H1 (cell line): ENCODE results near the gene PATL2. TPM values are rescaled to one million over a fixed set of nuclear protein-coding genes. Genes with fewer than 3 reads are reported as not detected.
"Not testable (repeated sequence)": the region's sequence is repeated elsewhere in the genome, so short reads cannot be mapped to it uniquely, and the experiment has no call there.

ENCODE experiments used
- CTCF ChIA-PET: fragments of 300-600 bp; sonication (Branson Sonifier 250); formaldehyde crosslinking; loops from one replicate; lab custom pipeline; 2021; ENCODE audit not compliant: partially characterized antibody; lab: Charles Lee
- POLR2A ChIA-PET: fragments of 300-600 bp; sonication (Branson Sonifier 250); formaldehyde crosslinking; loops from one replicate; lab custom pipeline; 2021; ENCODE audit warnings: inconsistent platforms; ENCODE audit not compliant: partially characterized antibody; lab: Charles Lee
- DNase-seq, 2 experiments: peaks; one replicate each; pipeline versions ENCODE4 v3.0.0 to v3.0.0-alpha.2; 2010 to 2022; ENCODE audit warnings: low spot score in 2 of 2, low read depth in 1 of 2, mixed read lengths in 1 of 2
- FAIRE-seq: peaks from 2 replicates; lab custom pipeline; 2011; peaks lifted over from hg19 to GRCh38; lab: Jason Lieb, UNC
- H2AFZ ChIP-seq: 2 replicates; pipeline ENCODE4 v1.8.1; 2012; ENCODE audit warnings: low read length, inconsistent platforms
- H2AK5ac ChIP-seq: 2 replicates; pipeline ENCODE4 v1.6.1; 2013; ENCODE audit warnings: low read depth, low read length
- H2BK120ac ChIP-seq: replicated peaks from 2 replicates; pipeline ENCODE3; 2013; ENCODE audit warnings: low read depth, low read length, inconsistent platforms
- H2BK12ac ChIP-seq: 2 replicates; pipeline ENCODE4 v1.6.1; 2013; ENCODE audit warnings: low read depth, low read length
- H2BK15ac ChIP-seq: 2 replicates; pipeline ENCODE4 v1.6.1; 2013; ENCODE audit warnings: low read length
- H2BK20ac ChIP-seq: 2 replicates; pipeline ENCODE4 v1.6.1; 2013; ENCODE audit warnings: low read length
- H2BK5ac ChIP-seq: 2 replicates; pipeline ENCODE4 v1.6.1; 2013; ENCODE audit warnings: low read depth, low read length
- H3K14ac ChIP-seq: 2 replicates; pipeline ENCODE4 v1.6.1; 2013; ENCODE audit warnings: inconsistent platforms; ENCODE audit not compliant: insufficient read length
- H3K18ac ChIP-seq: 2 replicates; pipeline ENCODE4 v1.6.1; 2013; ENCODE audit warnings: low read length; ENCODE audit errors: extremely low read depth
- H3K23ac ChIP-seq: 2 replicates; pipeline ENCODE4 v1.6.1; 2013; ENCODE audit warnings: inconsistent platforms; ENCODE audit not compliant: insufficient read length
- H3K23me2 ChIP-seq: 2 replicates; pipeline ENCODE4 v1.6.1; 2013; ENCODE audit warnings: low read depth, low read length
- H3K27ac ChIP-seq: 2 replicates; pipeline ENCODE4 v1.6.1; 2011; ENCODE audit warnings: low read depth, low read length, inconsistent platforms
- H3K27me3 ChIP-seq, 4 experiments: replicated peaks in 1 of 4; 1 replicate in 1 of 4; 2 replicates in 3 of 4; pipeline versions ENCODE4 v1.6.1 to v1.8.1; 2011 to 2013; ENCODE audit warnings: low read length in 3 of 4, mild to moderate bottlenecking in 3 of 4, inconsistent platforms in 2 of 4, mixed read lengths in 2 of 4, moderate library complexity in 1 of 4; ENCODE audit not compliant: control insufficient read depth in 3 of 4, insufficient read depth in 3 of 4; ENCODE audit errors: extremely low read depth in 1 of 4
- H3K36me3 ChIP-seq, 4 experiments: 2 replicates each; pipeline versions ENCODE4 v1.6.1 to v1.8.1; 2011 to 2013; ENCODE audit warnings: mild to moderate bottlenecking in 4 of 4, low read length in 3 of 4, moderate library complexity in 2 of 4, control low read depth in 1 of 4, inconsistent platforms in 1 of 4; ENCODE audit not compliant: insufficient read depth in 4 of 4, control insufficient read depth in 2 of 4
- H3K4ac ChIP-seq: replicated peaks from 2 replicates; pipeline ENCODE3; 2013; ENCODE audit warnings: low read length, low read depth, mixed read lengths, inconsistent platforms; ENCODE audit not compliant: insufficient read length
- H3K4me1 ChIP-seq, 4 experiments: replicated peaks in 1 of 4; 1 replicate in 1 of 4; 2 replicates in 3 of 4; pipeline versions ENCODE4 v1.6.1 to v1.8.1; 2011 to 2013; ENCODE audit warnings: low read length in 3 of 4, inconsistent platforms in 2 of 4, mixed read lengths in 1 of 4; ENCODE audit not compliant: insufficient read depth in 4 of 4, control insufficient read depth in 3 of 4
- H3K4me2 ChIP-seq, 2 experiments: 2 replicates each; pipeline versions ENCODE4 v1.6.1 to v1.8.1; 2011 to 2013; ENCODE audit warnings: low read depth in 2 of 2, low read length in 2 of 2, control low read depth in 1 of 2, inconsistent platforms in 1 of 2, mild to moderate bottlenecking in 1 of 2; ENCODE audit not compliant: insufficient read depth in 1 of 2
- H3K4me3 ChIP-seq, 4 experiments: fragments of 200-600, 300-600 bp in 1 of 4; sonication (generic), shearing (Covaris generic), sonication (Bioruptor Twin) in 1 of 4; 2 replicates each; pipeline versions ENCODE4 v1.5.1 to v1.8.1; 2011 to 2016; ENCODE audit warnings: low read length in 4 of 4, low read depth in 3 of 4, control low read depth in 2 of 4, inconsistent platforms in 2 of 4, mild to moderate bottlenecking in 2 of 4, mixed read lengths in 1 of 4, moderate library complexity in 1 of 4; ENCODE audit not compliant: insufficient read depth in 2 of 4; ENCODE audit errors: extremely low read depth in 1 of 4
- H3K56ac ChIP-seq: replicated peaks from 2 replicates; pipeline ENCODE3; 2013; ENCODE audit warnings: low read depth, mild to moderate bottlenecking, mixed read lengths, low read length, inconsistent platforms; ENCODE audit not compliant: insufficient read length
- H3K79me1 ChIP-seq: 2 replicates; pipeline ENCODE4 v1.6.1; 2013; ENCODE audit warnings: low read depth, low read length, control low read depth
- H3K79me2 ChIP-seq, 2 experiments: 2 replicates each; pipeline versions ENCODE4 v1.6.1 to v1.8.1; 2012 to 2013; ENCODE audit warnings: low read length in 2 of 2, mild to moderate bottlenecking in 2 of 2, inconsistent platforms in 1 of 2; ENCODE audit not compliant: insufficient read depth in 2 of 2, control insufficient read depth in 1 of 2
- H3K9ac ChIP-seq, 4 experiments: replicated peaks in 1 of 4; 1 replicate in 1 of 4; 2 replicates in 3 of 4; pipeline versions ENCODE4 v1.6.1 to v1.8.1; 2011 to 2013; ENCODE audit warnings: low read depth in 3 of 4, low read length in 3 of 4, control low read depth in 2 of 4, mild to moderate bottlenecking in 2 of 4, moderate library complexity in 2 of 4, inconsistent platforms in 1 of 4; ENCODE audit errors: extremely low read depth in 1 of 4
- H3K9me3 ChIP-seq, 2 experiments: 2 replicates each; pipeline versions ENCODE4 v1.6.1 to v1.8.1; 2012 to 2013; ENCODE audit warnings: mild to moderate bottlenecking in 2 of 2, moderate library complexity in 2 of 2, control low read depth in 1 of 2, inconsistent platforms in 1 of 2, low read depth in 1 of 2, low read length in 1 of 2, mixed read lengths in 1 of 2; ENCODE audit not compliant: insufficient read depth in 2 of 2
- H4K20me1 ChIP-seq, 2 experiments: replicated peaks in 1 of 2; 2 replicates each; pipeline versions ENCODE3 to v1.8.1; 2011 to 2013; ENCODE audit warnings: inconsistent platforms in 2 of 2, low read length in 2 of 2, mild to moderate bottlenecking in 1 of 2; ENCODE audit not compliant: insufficient read depth in 2 of 2, control insufficient read depth in 1 of 2
- H4K5ac ChIP-seq: 2 replicates; pipeline ENCODE4 v1.6.1; 2013; ENCODE audit warnings: low read length, low read depth, mixed read lengths, inconsistent platforms; ENCODE audit not compliant: insufficient read length
- H4K8ac ChIP-seq: 2 replicates; pipeline ENCODE4 v1.8.0; 2013; ENCODE audit warnings: mild to moderate bottlenecking, moderate library complexity, low read length, inconsistent platforms; ENCODE audit not compliant: insufficient read depth; ENCODE audit errors: extremely low read depth
- H4K91ac ChIP-seq: replicated peaks from 2 replicates; pipeline ENCODE3; 2013; ENCODE audit warnings: low read length, mixed read lengths, inconsistent platforms; ENCODE audit not compliant: insufficient read length
- SP1 ChIP-seq: IDR thresholded peaks from 2 replicates; pipeline ENCODE4 v1.6.1; 2011; ENCODE audit warnings: low read depth, low read length
- WGBS, 2 experiments: shearing (Covaris generic) in 1 of 2; methylation state at CpG; one replicate each; pipeline versions ENCODE4 v1.1.6 to v1.1.7; 2013 to 2015; ENCODE audit warnings: low lambda C conversion rate in 2 of 2, mixed read lengths in 2 of 2, inconsistent platforms in 1 of 2, low coverage in 1 of 2, missing lambda C conversion rate in 1 of 2; ENCODE audit not compliant: insufficient replicate concordance in 2 of 2, insufficient coverage in 1 of 2, insufficient read length in 1 of 2; ENCODE audit errors: extremely low coverage in 1 of 2, missing lambda C conversion rate in 1 of 2; 5-methylcytosine and 5-hydroxymethylcytosine counted together
- polyA plus RNA-seq, 7 experiments: library from polyadenylated mRNA; depleted of rRNA in 3 of 7; stranded (reverse) in 5 of 7; unstranded in 2 of 7; fragments of >200 nt in 5 of 7; fragments of 200-250 nt in 2 of 7; gene quantifications; 1 replicate in 5 of 7; 2 replicates in 1 of 7; 4 replicates in 1 of 7; pipeline versions ENCODE4 v1.2.1 to v1.2.3, GENCODE V29; 2011 to 2013; ENCODE audit warnings: missing spikeins in 2 of 7, mixed read lengths in 2 of 7
- total RNA-seq: library from RNA; stranded (reverse); fragmentation: NEBNext Ultra II Directional; extraction: Animal tissue kit (Norgen Biotek cat#: 25700); gene quantifications from 2 replicates; pipeline ENCODE4 v1.2.1, GENCODE V29; 2021

PATL2 gene
- total and polyA plus RNA-seq, 2 of the 8 experiments (the other 6 are each of a cell fraction or from before 2014, with no cell fraction given): 0.65 to 1.3 TPM

DNA sequence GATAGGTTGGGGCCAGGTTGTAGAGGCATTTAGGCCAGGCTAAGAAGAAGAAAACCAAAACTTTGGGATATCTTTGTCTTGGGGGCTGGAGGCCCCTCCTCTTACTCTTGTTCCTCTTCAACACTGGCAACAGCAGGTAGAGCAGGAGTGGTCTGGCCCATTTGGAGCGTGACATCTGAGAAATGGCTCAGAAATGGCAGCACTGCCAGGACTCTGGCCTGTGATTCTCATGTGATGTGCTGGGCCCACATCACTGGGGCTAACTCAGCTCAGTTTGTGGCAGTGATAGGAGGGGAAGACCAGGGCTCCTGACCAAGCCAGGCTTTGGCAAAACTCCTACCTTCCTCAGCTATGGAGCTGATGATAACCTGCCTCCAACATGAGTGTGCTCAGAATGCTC is 18.5 kb downstream of the PATL2 start:
- Histone ChIP-seq H2AFZ (no peak overlapping the region), H2BK120ac (no peak overlapping the region), H3K18ac (no peak overlapping the region), H3K23ac (no peak overlapping the region), H4K91ac (no peak overlapping the region), H3K27me3 (no peaks in the 10 kb centered on the region), H3K4me2 (no peak overlapping the region), H3K36me3 (no peaks in the 10 kb centered on the region), H3K4me1 (no peaks in the 10 kb centered on the region), H2BK5ac (no peak overlapping the region), H2AK5ac (no peak overlapping the region), H2BK15ac (no peak overlapping the region), H3K4ac (no peak overlapping the region), H3K27ac (no peak overlapping the region), H2BK12ac (no peak overlapping the region), H3K4me3 (no peak overlapping the region), H3K79me2 (no peaks in the 10 kb centered on the region), H3K79me1 (no peaks in the 10 kb centered on the region), H3K56ac (no peak overlapping the region), H4K20me1 (no peaks in the 10 kb centered on the region), H3K23me2 (no peaks in the 10 kb centered on the region), H4K5ac (no peak overlapping the region), H2BK20ac (no peak overlapping the region), H4K8ac (no peak overlapping the region), H3K9me3 (no peaks in the 10 kb centered on the region; a peak in 1 of 4 replicates), H3K9ac (no peak overlapping the region), H3K14ac (no peak overlapping the region)
- FAIRE-seq: no peak
- ChIA-PET POLR2A (interaction anchor here (1.5 kb wide), 2 partner anchors 19 to 29 kb away, joined by 4 to 6 read pairs; partner anchors contain the start of genes B2M, PATL2 and SPG11), CTCF (interaction anchor here (0.5 to 1.5 kb wide), 3 partner anchors 18 to 46 kb away, joined by 4 to 5 read pairs (median 4); partner anchors contain the start of genes PATL2 and SPG11)
- WGBS, 2 experiments: 93% methylated on average over 1 of the region's 1 CpG; no CpG with 5 or more reads in 1 of the 2 experiments
- no peak for TF ChIP-seq SP1
- DNase-seq: no peak

DNA sequence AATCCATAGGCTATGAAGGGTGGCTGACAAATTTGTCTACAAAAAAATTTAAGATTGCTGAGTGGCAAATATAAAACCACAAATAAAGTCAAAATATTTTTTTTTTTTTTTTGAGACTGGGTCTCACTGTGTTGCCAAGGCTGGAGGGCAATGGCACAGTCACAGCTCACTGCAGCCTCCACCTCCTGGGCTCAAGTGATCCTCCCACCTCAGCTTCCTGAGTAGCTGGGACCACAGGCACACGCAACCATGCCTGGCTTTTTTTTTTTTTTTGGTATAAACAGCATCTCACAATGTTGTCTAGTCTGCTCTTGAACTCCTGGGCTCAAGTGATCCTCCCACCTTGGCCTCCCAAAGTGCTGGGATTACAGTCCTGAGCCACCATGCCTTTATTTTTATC is 20.9 kb downstream of the PATL2 start:
- H2BK15ac ChIP-seq, H4K20me1 ChIP-seq, H2BK5ac ChIP-seq, DNase-seq, H2BK12ac ChIP-seq, H2AFZ ChIP-seq, H4K91ac ChIP-seq, H3K36me3 ChIP-seq, H2BK20ac ChIP-seq, H3K27ac ChIP-seq, H3K23me2 ChIP-seq, H3K4me2 ChIP-seq, H3K4me3 ChIP-seq, H3K14ac ChIP-seq, H3K79me1 ChIP-seq, H3K9me3 ChIP-seq, H2AK5ac ChIP-seq, H4K8ac ChIP-seq, POLR2A ChIA-PET, H3K56ac ChIP-seq, H3K4me1 ChIP-seq, H3K4ac ChIP-seq, H3K9ac ChIP-seq, H3K79me2 ChIP-seq, FAIRE-seq, H2BK120ac ChIP-seq, H4K5ac ChIP-seq, H3K23ac ChIP-seq, H3K27me3 ChIP-seq, H3K18ac ChIP-seq: not testable (repeated sequence)
- CTCF ChIA-PET: interaction anchor here (1.2 kb wide), 1 partner anchor 27 kb away, joined by 4 read pairs; the partner anchor contains the start of gene SPG11
- WGBS, 2 experiments: 60% methylated on average over 1 of the region's 1 CpG; no CpG with 5 or more reads in 1 of the 2 experiments
